HEK293 (cell line): ENCODE measurements around the gene COL25A1.

Source experiments
- CTCF ChIA-PET: fragments of 350-600 bp; formaldehyde crosslinking; extraction: SDS; loops from one replicate; lab custom pipeline; 2021; ENCODE audit warnings: antibody characterized with exemption; lab: Yijun Ruan, JAX
- POLR2A ChIA-PET: fragments of 300-600 bp; formaldehyde crosslinking; extraction: SDS; loops from one replicate; lab custom pipeline; 2020; ENCODE audit warnings: antibody characterized with exemption, inconsistent platforms; lab: Yijun Ruan, JAX
- H3K27ac ChIP-seq: fragments of 200-500 bp; sonication (Bioruptor generic); 2 replicates; pipeline ENCODE4 v1.5.1; 2014; ENCODE audit warnings: low read depth, low read length, control low read depth, inconsistent platforms; ENCODE audit errors: extremely low read depth
- H3K36me3 ChIP-seq, 2 experiments: fragments of 200-500 bp in 1 of 2; sonication (Bioruptor generic) in 1 of 2; 1 replicate in 1 of 2; 2 replicates in 1 of 2; pipeline ENCODE4 v1.5.1; 2014 to 2017; ENCODE audit warnings: inconsistent platforms in 2 of 2, low read length in 2 of 2; ENCODE audit not compliant: control insufficient read depth in 2 of 2, insufficient read depth in 1 of 2
- H3K4me1 ChIP-seq: fragments of 200-500 bp; sonication (Bioruptor generic); 2 replicates; pipeline ENCODE4 v1.5.1; 2014; ENCODE audit warnings: mild to moderate bottlenecking, low read length, inconsistent platforms; ENCODE audit not compliant: control insufficient read depth, insufficient read depth
- H3K4me3 ChIP-seq: 2 replicates; pipeline ENCODE4 v1.5.1; 2011; ENCODE audit warnings: low read depth, mild to moderate bottlenecking, control low read depth, low read length, moderate library complexity
- H3K9me3 ChIP-seq: fragments of 200-500 bp; sonication (Bioruptor generic); 2 replicates; pipeline ENCODE4 v1.5.1; 2014; ENCODE audit warnings: low read depth, low read length, inconsistent platforms; ENCODE audit not compliant: control insufficient read depth, insufficient read depth
- FEZF1 ChIP-seq: fragments of 450-650 bp; formaldehyde crosslinking; IDR thresholded peaks from 2 replicates; pipeline ENCODE4 v1.5.1; 2016; ENCODE audit warnings: missing biosample characterization, missing genetic modification characterization
- HOXD13 ChIP-seq: sonication (generic); formaldehyde crosslinking; IDR thresholded peaks from 2 replicates; pipeline ENCODE4 v1.8.0; 2022; ENCODE audit warnings: missing genetic modification reagents, borderline replicate concordance
- PRDM1 ChIP-seq: fragments of 450-650 bp; formaldehyde crosslinking; IDR thresholded peaks from 2 replicates; pipeline ENCODE4; 2016; ENCODE audit warnings: missing biosample characterization, missing genetic modification characterization
- TSHZ1 ChIP-seq: fragments of 450-650 bp; formaldehyde crosslinking; IDR thresholded peaks from 2 replicates; pipeline ENCODE4 v1.5.1; 2016; ENCODE audit warnings: missing biosample characterization, missing genetic modification characterization, borderline replicate concordance
- ZFP3 ChIP-seq: fragments of 450-650 bp; formaldehyde crosslinking; IDR thresholded peaks from 2 replicates; pipeline ENCODE4 v1.5.1; 2016; ENCODE audit warnings: low read depth, missing biosample characterization, missing genetic modification characterization
- ZNF140 ChIP-seq: fragments of 450-650 bp; formaldehyde crosslinking; IDR thresholded peaks from 2 replicates; pipeline ENCODE4 v1.5.1; 2016; ENCODE audit warnings: missing biosample characterization, missing genetic modification characterization
- ZNF146 ChIP-seq: fragments of 450-650 bp; formaldehyde crosslinking; IDR thresholded peaks from 2 replicates; pipeline ENCODE4 v1.5.1; 2016; ENCODE audit warnings: missing biosample characterization, missing genetic modification characterization
- ZNF169 ChIP-seq: fragments of 450-650 bp; formaldehyde crosslinking; IDR thresholded peaks from 2 replicates; pipeline ENCODE4 v1.5.1; 2016; ENCODE audit warnings: missing biosample characterization, missing genetic modification characterization
- ZNF335 ChIP-seq: fragments of 450-650 bp; formaldehyde crosslinking; conservative IDR thresholded peaks from 2 replicates; pipeline ENCODE4 v1.5.1; 2016; ENCODE audit warnings: missing biosample characterization, missing genetic modification characterization
- ZNF394 ChIP-seq: fragments of 450-650 bp; formaldehyde crosslinking; IDR thresholded peaks from 2 replicates; pipeline ENCODE4 v1.5.1; 2016; ENCODE audit warnings: missing biosample characterization, missing genetic modification characterization, mild to moderate bottlenecking, moderate library complexity, borderline replicate concordance
- ZNF449 ChIP-seq: fragments of 450-650 bp; formaldehyde crosslinking; IDR thresholded peaks from 2 replicates; pipeline ENCODE4 v1.5.1; 2017; ENCODE audit warnings: missing biosample characterization, mild to moderate bottlenecking, missing genetic modification characterization, moderate library complexity
- ZNF549 ChIP-seq: fragments of 450-650 bp; IDR thresholded peaks from 2 replicates; pipeline ENCODE4 v1.5.1; 2018; ENCODE audit warnings: missing biosample characterization, missing genetic modification characterization, mild to moderate bottlenecking, inconsistent platforms, moderate library complexity
- TF ChIP-seq, protein P1 (sequence below): fragments of 450-650 bp; formaldehyde crosslinking; IDR thresholded peaks from 2 replicates; pipeline ENCODE4 v1.5.0; 2017; ENCODE audit warnings: missing biosample characterization, missing genetic modification characterization, borderline replicate concordance
- TF ChIP-seq, protein P2 (sequence below): fragments of 450-650 bp; formaldehyde crosslinking; IDR thresholded peaks from 2 replicates; pipeline ENCODE4 v1.5.1; 2017; ENCODE audit warnings: missing biosample characterization, missing genetic modification characterization

The COL25A1 gene

GRCh38 chr4:108851366-108851765 is 451.1 kb downstream of the COL25A1 start (continued):
- TF ChIP-seq PRDM1 (tag by site-specific recombination), result no peak
- no peak for TF ChIP-seq ZNF140 (tag by site-specific recombination)
- TF ChIP-seq ZNF394 (tag by site-specific recombination), result no peak
- TF ChIP-seq ZNF169, result no peak

DNA sequence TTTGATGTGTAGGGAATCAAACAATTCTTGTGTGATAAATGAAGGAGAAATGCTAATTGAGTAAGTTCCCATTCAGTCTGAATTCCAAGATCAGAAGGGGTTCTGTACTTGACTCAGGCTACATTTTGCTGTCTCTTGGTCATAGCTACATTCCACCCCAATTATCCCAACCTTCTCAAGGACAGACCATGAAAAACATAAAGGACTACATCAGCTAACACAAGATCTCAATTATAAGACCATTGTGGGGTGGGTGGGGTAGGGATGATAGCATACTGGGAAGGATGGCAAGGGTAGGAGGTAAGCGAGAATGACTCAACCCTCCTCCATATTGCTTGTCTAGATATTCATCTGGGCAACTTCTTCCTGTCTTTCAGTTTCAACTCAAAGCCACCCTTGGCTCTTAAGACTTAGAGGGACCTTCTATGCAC is 452.2 kb downstream of the COL25A1 start:
- peak overlapping the region; percentile 54; the same call in 1 of the 2 replicates for H3K27ac ChIP-seq
- H3K9me3 ChIP-seq, result no peaks in the 10 kb centered on the region
- H3K36me3 ChIP-seq, result no peaks in the 10 kb centered on the region
- no peak overlapping the region for H3K4me3 ChIP-seq
- CTCF ChIA-PET, result no interaction called here
- no peak for TF ChIP-seq ZNF146 (tag by site-specific recombination)
- TF ChIP-seq ZNF549, result no peak
- TF ChIP-seq TSHZ1 (tag by site-specific recombination), result no peak
- TF ChIP-seq HOXD13 (CRISPR knock-in tag), result no peak
- TF ChIP-seq, protein P1, sequence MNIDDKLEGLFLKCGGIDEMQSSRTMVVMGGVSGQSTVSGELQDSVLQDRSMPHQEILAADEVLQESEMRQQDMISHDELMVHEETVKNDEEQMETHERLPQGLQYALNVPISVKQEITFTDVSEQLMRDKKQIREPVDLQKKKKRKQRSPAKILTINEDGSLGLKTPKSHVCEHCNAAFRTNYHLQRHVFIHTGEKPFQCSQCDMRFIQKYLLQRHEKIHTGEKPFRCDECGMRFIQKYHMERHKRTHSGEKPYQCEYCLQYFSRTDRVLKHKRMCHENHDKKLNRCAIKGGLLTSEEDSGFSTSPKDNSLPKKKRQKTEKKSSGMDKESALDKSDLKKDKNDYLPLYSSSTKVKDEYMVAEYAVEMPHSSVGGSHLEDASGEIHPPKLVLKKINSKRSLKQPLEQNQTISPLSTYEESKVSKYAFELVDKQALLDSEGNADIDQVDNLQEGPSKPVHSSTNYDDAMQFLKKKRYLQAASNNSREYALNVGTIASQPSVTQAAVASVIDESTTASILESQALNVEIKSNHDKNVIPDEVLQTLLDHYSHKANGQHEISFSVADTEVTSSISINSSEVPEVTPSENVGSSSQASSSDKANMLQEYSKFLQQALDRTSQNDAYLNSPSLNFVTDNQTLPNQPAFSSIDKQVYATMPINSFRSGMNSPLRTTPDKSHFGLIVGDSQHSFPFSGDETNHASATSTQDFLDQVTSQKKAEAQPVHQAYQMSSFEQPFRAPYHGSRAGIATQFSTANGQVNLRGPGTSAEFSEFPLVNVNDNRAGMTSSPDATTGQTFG (tag by site-specific recombination), result no peak
- TF ChIP-seq ZFP3, result no peak
- peaks cover 4% of the 10 kb centered on the region; the same call in 1 of the 2 replicates for H3K4me1 ChIP-seq
- POLR2A ChIA-PET, result no interaction called here

DNA sequence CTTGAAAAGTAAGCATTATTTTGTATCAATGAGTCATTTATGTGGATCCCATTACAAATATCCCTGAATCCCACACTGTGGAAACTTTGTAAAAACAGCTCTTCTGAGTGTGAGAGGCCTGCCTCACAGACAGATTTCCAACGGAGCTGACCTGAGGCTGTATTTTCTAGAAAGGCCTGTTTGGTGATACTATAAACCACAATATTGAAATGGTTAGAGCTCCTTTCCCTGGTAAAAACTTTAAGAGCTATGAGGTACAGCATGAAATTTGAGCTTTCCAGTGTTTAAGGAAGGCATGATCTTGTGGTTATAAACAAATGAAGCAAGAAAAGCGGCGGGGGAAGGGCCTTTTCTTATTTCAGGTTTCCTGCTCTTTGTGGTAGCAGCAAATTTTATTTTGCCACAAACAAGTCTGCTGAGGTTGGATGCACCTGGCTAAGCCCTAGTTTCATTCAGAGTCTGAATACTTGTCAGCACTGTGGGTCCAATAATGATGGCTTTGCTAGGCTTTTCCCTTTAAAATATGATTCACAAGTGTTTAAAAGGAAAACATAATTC is 452.8 kb downstream of the COL25A1 start:
- CTCF ChIA-PET, result no interaction called here
- Histone ChIP-seq H3K4me3 (no peak overlapping the region), H3K36me3 (no peaks in the 10 kb centered on the region), H3K4me1 (peaks cover 4% of the 10 kb centered on the region; the same call in 1 of the 2 replicates), H3K9me3 (no peaks in the 10 kb centered on the region), H3K27ac (peak overlapping the region; percentile 54)
- TF ChIP-seq ZNF335 (tag by site-specific recombination) (0 out of 2 replicates have a peak, but pooled peaks have one; percentile 10), FEZF1 (tag by site-specific recombination) (0 out of 2 replicates have a peak, but pooled peaks have one; percentile 9), ZNF449 (tag by site-specific recombination) (no peak)
- TF ChIP-seq, protein P2, sequence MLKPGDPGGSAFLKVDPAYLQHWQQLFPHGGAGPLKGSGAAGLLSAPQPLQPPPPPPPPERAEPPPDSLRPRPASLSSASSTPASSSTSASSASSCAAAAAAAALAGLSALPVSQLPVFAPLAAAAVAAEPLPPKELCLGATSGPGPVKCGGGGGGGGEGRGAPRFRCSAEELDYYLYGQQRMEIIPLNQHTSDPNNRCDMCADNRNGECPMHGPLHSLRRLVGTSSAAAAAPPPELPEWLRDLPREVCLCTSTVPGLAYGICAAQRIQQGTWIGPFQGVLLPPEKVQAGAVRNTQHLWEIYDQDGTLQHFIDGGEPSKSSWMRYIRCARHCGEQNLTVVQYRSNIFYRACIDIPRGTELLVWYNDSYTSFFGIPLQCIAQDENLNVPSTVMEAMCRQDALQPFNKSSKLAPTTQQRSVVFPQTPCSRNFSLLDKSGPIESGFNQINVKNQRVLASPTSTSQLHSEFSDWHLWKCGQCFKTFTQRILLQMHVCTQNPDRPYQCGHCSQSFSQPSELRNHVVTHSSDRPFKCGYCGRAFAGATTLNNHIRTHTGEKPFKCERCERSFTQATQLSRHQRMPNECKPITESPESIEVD, result peak; percentile 28; the same call in 1 of the 2 replicates
- POLR2A ChIA-PET, result no interaction called here
